Activated naive CD8-positive, alpha-beta T cell treated with anti-CD3 and anti-CD28 coated beads, Interleukin-2, amount 50 U/mL, for 16 hours (primary cell): ENCODE measurements around the gene CCDC17.

Source experiments
- DNase-seq: peaks from one replicate; pipeline ENCODE4 v3.0.0-alpha.2; 2020; ENCODE audit warnings: low read depth, low spot score

Gene CCDC17

GRCh38 chr1:45623972-45624371 lies at the start of gene CCDC17:
CCDC17 (minus strand) TSS chr1:45624054; CDS start chr1:45623909, 145 bp downstream.
- DNase-seq, result no peak

DNA sequence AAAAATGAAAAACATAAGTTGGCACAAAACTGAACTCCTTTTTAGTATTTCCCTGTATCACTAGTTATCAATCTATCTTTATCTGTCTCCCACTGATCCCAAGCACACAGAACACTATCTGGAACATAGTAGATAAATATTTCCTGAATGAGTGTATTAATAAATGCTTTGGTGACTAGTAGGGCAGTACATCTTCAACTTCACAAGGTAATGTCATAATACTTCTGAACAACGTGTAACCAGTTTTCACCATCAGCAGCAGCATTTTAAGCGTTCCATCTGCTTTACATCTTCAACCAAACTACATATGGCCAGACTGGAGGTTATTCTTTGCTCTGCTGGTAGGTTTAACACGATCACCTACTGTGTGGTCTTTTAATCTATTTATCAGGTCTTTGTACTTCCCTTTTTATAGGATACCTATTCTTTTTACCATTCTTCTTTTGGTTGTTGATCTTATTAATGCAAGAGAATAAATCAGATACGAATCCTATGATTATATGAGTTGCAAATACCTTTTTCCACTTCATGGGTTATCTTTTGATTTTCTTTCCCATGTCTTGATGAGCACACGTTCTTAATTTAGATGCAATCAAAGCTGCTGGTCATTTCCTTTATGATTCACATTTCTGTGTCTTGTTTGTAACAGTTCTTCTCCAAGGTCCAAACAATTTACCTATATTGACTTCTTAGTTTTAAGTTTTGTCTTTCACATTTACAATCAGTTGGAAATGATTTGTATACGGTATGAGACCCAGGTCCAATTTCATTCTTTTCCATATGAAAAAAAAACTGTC lies 46.2 kb upstream of the CCDC17 start:
- DNase-seq, result no peak

GRCh38 chr1:45669379-45669778 lies 45.5 kb upstream of the CCDC17 start:
- no peak for DNase-seq

GRCh38 chr1:45668526-45668925 lies 44.7 kb upstream of the CCDC17 start:
- no peak for DNase-seq

GRCh38 chr1:45667321-45668111 lies 43.7 kb upstream of the CCDC17 start:
- no peak for DNase-seq

GRCh38 chr1:45666836-45667235 lies 43.0 kb upstream of the CCDC17 start:
- no peak for DNase-seq

DNA sequence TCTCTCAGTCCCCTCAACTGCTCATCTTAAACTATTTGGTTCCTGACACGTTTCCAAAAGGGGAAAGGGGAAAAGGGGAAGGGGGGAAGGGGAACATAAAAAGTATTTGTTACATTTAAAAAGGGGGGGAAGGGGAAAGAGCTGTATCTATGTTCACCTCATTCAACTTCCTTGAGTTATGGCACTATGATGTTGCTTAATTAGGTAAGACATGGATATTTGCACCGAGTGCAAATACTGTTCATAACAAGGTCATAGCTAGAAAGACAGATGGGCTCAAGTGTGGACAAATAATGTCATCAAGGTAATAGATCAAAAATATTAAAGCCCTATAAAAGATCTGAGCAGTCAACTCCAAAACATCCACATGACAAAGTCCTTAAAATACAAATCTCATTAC lies 36.5 kb upstream of the CCDC17 start:
- no peak for DNase-seq

DNA sequence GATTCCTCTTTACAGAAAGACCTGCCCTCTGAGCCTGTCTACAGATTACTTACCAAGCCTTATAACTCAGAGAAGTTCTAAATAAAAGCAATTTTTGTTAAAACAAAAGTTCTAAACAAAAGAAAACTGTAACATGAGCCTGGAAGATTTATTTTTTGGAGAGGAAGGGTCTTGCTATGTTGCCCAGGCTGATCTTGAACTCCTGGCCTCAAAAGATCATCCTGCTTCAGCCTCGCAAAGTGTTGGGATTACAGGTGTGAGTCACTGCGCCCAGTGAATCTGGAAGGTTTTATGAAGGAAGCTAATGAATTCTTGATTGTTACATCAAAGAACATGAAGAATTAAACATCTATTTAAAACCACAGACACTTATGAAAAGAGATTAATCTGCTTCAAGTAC lies 35.4 kb upstream of the CCDC17 start:
- no peak for DNase-seq

- DNase-seq, result no peak
Measured at GRCh38 chr1:45658171-45658570, 34.3 kb upstream of the CCDC17 start.

- no peak for DNase-seq
Measured at GRCh38 chr1:45656573-45657226, 32.8 kb upstream of the CCDC17 start.

GRCh38 chr1:45654540-45655280 lies 30.9 kb upstream of the CCDC17 start:
- DNase-seq, result no peak

GRCh38 chr1:45647248-45648021 lies 23.6 kb upstream of the CCDC17 start:
- DNase-seq, result no peak

- no peak for DNase-seq
Measured at GRCh38 chr1:45644661-45645060, 20.8 kb upstream of the CCDC17 start.

DNA sequence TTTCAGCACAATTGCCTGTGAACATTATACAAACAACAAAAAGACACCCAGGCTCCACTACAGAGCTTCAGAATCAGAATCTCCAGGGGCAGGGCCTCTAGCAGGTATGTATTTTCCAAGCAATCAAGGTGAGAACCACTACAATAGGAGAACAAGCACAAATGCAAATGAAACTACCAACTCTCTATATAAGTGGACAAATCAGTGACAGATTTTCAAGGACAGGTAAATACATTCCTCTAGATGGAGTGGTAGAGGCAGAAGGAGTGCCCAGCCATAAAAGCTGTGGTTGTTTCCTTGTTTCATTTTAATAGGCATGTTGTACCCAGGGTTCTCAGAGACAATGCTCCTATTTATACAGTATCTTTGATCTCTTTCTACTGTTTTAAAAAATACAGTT lies 20.1 kb upstream of the CCDC17 start:
- DNase-seq, result no peak

DNA sequence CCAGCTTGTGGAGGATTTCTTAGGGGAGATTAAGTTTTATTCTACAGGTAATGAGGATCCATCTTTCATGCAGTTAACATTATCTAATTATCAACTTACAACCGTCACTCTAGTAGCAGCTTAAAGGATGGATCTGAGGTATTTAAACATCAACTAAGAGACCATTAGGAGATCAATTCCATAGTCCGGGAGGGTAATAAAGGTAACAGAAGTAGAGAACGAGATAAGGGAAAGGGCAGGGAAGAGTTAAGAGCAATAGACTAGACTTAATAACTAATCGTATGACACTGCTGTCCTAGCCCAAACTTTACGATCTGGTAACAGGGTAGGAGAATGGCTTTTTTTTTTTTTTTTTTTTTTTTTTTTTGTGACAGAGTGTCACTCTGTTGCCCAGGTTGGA lies 19.5 kb upstream of the CCDC17 start:
- no peak for DNase-seq

GRCh38 chr1:45640293-45640692 lies 16.4 kb upstream of the CCDC17 start:
- DNase-seq, result no peak

- no peak for DNase-seq
Measured at GRCh38 chr1:45635211-45635610, 11.4 kb upstream of the CCDC17 start.

GRCh38 chr1:45630429-45630828 lies 6.6 kb upstream of the CCDC17 start:
- no peak for DNase-seq

DNA sequence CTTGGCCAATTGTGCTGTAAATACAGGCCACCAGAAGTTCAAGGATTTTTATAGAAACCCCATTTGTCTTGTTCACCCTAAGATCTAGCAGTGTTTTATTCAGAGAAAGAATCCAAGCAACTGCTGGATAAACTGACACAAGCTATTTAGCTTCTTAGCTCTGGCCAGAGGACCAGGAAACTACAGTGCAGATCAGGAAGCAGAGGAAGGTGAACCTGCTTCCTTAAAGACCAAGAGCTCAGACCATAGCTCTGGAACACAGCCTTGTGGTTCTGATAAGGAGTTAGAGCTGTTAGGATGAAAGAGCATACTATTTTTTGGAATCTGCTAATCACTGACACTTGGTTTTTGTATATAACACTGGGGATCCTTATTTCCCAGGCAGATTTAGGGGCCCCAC lies 5.2 kb upstream of the CCDC17 start:
- DNase-seq, result no peak

- DNase-seq, result no peak
Measured at GRCh38 chr1:45622524-45623394, 1.1 kb downstream of the CCDC17 start.
